ENCODE results near the gene KIF18B.

Gene KIF18B

GRCh38 chr17:44942456-44942855 is 5.1 kb downstream of the KIF18B start:
- TF ChIP-seq GABPA (IDR thresholded peaks at IDR 0.05; ENCODE audit: low read depth) (no peak), POLR2AphosphoS5 (IDR thresholded peaks at IDR 0.05; ENCODE audit: low read depth) (no peak), REST (IDR thresholded peaks at IDR 0.05; ENCODE audit: insufficient replicate concordance, low read depth) (no peak), SPI1 (IDR thresholded peaks at IDR 0.05; ENCODE audit: borderline replicate concordance, low read depth) (no peak), CTCF (IDR thresholded peaks at IDR 0.05; ENCODE audit: insufficient read depth, low read length) (no peak)
- no peak for DNase-seq (ENCODE audit: low read depth in 1 of 2, low spot score in 1 of 2)
- Histone ChIP-seq H3K27ac (replicated peaks) (no peak overlapping the region), H3K4me3 (replicated peaks; ENCODE audit: insufficient read depth, low read length) (no peak overlapping the region), H3K27me3 (ENCODE audit: insufficient read depth, poor library complexity, severe bottlenecking) (no peaks in the 10 kb centered on the region)

GRCh38 chr17:44941712-44942331 is 5.8 kb downstream of the KIF18B start:
- no peak overlapping the region for H3K27ac ChIP-seq (replicated peaks)
- H3K4me3 ChIP-seq (replicated peaks; ENCODE audit: insufficient read depth, low read length): no peak overlapping the region
- no peaks in the 10 kb centered on the region for H3K27me3 ChIP-seq (ENCODE audit: insufficient read depth, poor library complexity, severe bottlenecking)
- TF ChIP-seq REST (IDR thresholded peaks at IDR 0.05; ENCODE audit: insufficient replicate concordance, low read depth) (no peak), SPI1 (IDR thresholded peaks at IDR 0.05; ENCODE audit: borderline replicate concordance, low read depth) (no peak), CTCF (IDR thresholded peaks at IDR 0.05; ENCODE audit: insufficient read depth, low read length) (no peak), POLR2AphosphoS5 (IDR thresholded peaks at IDR 0.05; ENCODE audit: low read depth) (no peak), GABPA (IDR thresholded peaks at IDR 0.05; ENCODE audit: low read depth) (no peak)
- no peak for DNase-seq (ENCODE audit: low read depth in 1 of 2, low spot score in 1 of 2)

- TF ChIP-seq GABPA (IDR thresholded peaks at IDR 0.05; ENCODE audit: low read depth): no peak
- TF ChIP-seq CTCF (IDR thresholded peaks at IDR 0.05; ENCODE audit: insufficient read depth, low read length): no peak
- no peak for TF ChIP-seq SPI1 (IDR thresholded peaks at IDR 0.05; ENCODE audit: borderline replicate concordance, low read depth)
- TF ChIP-seq POLR2AphosphoS5 (IDR thresholded peaks at IDR 0.05; ENCODE audit: low read depth): no peak
- no peak for TF ChIP-seq REST (IDR thresholded peaks at IDR 0.05; ENCODE audit: insufficient replicate concordance, low read depth)
These were observed 6.8 kb downstream of the KIF18B start for GRCh38 chr17:44940768-44941167.

More at GRCh38 chr17:44940768-44941167, 6.8 kb downstream of the KIF18B start:
- H3K27me3 ChIP-seq (ENCODE audit: insufficient read depth, poor library complexity, severe bottlenecking): no peaks in the 10 kb centered on the region
- no peak for DNase-seq (ENCODE audit: low read depth in 1 of 2, low spot score in 1 of 2)
- no peak overlapping the region for H3K27ac ChIP-seq (replicated peaks)
- H3K4me3 ChIP-seq (replicated peaks; ENCODE audit: insufficient read depth, low read length): no peak overlapping the region

All from HL-60 (cell line).